Transverse colon (tissue), 3 donors: Measurements from ENCODE around the gene ZNF236.

Experiments used
- EP300 ChIP-seq: sonication (generic); formaldehyde crosslinking; IDR thresholded peaks from one replicate; pipeline ENCODE4 v1.6.1; 2017; ENCODE audit warnings: antibody characterized with exemption, low read depth
- TF ChIP-seq, protein P1 (sequence below), 5 experiments: fragments of 200-600 bp in 3 of 5; fragments of 450-650 bp in 2 of 5; sonication (generic) in 3 of 5; IDR thresholded peaks; 1 replicate in 2 of 5; 2 replicates in 3 of 5; pipeline ENCODE4 v1.5.1; 2016 to 2017; ENCODE audit warnings: antibody characterized with exemption in 5 of 5, inconsistent platforms in 3 of 5, mild to moderate bottlenecking in 2 of 5, moderate library complexity in 1 of 5

DNA sequence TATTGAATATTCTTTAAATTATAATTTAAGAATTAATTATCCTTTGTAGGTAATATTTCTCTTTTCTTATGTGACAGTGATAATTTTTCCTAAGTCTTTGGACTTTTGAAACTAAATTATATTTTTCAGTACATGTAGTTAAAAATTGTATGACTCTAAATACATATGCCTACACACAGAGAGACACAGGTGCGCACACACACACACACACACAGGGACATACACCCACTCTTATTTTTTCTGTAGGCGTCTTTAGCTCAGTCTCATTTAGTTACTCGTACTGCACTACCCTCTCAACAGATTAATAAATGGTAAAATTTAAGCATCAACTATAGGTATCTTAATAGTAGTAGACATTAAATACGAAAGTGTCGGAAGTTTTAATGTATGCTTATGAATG, 56.1 kb downstream of the ZNF236 start:
- TF ChIP-seq, protein P1, sequence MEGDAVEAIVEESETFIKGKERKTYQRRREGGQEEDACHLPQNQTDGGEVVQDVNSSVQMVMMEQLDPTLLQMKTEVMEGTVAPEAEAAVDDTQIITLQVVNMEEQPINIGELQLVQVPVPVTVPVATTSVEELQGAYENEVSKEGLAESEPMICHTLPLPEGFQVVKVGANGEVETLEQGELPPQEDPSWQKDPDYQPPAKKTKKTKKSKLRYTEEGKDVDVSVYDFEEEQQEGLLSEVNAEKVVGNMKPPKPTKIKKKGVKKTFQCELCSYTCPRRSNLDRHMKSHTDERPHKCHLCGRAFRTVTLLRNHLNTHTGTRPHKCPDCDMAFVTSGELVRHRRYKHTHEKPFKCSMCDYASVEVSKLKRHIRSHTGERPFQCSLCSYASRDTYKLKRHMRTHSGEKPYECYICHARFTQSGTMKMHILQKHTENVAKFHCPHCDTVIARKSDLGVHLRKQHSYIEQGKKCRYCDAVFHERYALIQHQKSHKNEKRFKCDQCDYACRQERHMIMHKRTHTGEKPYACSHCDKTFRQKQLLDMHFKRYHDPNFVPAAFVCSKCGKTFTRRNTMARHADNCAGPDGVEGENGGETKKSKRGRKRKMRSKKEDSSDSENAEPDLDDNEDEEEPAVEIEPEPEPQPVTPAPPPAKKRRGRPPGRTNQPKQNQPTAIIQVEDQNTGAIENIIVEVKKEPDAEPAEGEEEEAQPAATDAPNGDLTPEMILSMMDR (IDR thresholded peaks at IDR 0.05): no peak
- TF ChIP-seq EP300: no peak
